HepG2 (cell line): ENCODE results near the gene TBC1D16. TPM values are rescaled to one million over a fixed set of nuclear protein-coding genes. Genes with fewer than 3 reads are reported as not detected.

Source experiments
- ARHGAP35 ChIP-seq: sonication (generic); formaldehyde crosslinking; IDR thresholded peaks from 2 replicates; pipeline ENCODE4 v1.9.0; 2022; ENCODE audit warnings: mild to moderate bottlenecking, inconsistent platforms, moderate library complexity, missing genetic modification reagents, borderline replicate concordance
- E2F2 ChIP-seq: sonication (generic); formaldehyde crosslinking; IDR thresholded peaks from 2 replicates; pipeline ENCODE4 v1.4.0; 2020; ENCODE audit warnings: missing genetic modification reagents, borderline replicate concordance
- ELF1 ChIP-seq: sonication (generic); formaldehyde crosslinking; IDR thresholded peaks from 2 replicates; pipeline ENCODE4 v1.4.0; 2020; ENCODE audit warnings: missing genetic modification reagents
- ELK4 ChIP-seq: sonication (generic); formaldehyde crosslinking; IDR thresholded peaks from 2 replicates; pipeline ENCODE4 v1.9.0; 2021; ENCODE audit warnings: missing genetic modification reagents, borderline replicate concordance
- ETS1 ChIP-seq: sonication (generic); formaldehyde crosslinking; IDR thresholded peaks from 2 replicates; pipeline ENCODE4 v1.4.0; 2020; ENCODE audit warnings: missing genetic modification reagents
- GATAD2A ChIP-seq: IDR thresholded peaks from 2 replicates; pipeline ENCODE4 v1.6.1; 2016
- HCFC1 ChIP-seq: fragments of 150-350 bp; IDR thresholded peaks from 2 replicates; pipeline ENCODE4 v1.6.1; 2014; ENCODE audit warnings: low read depth, low read length
- HDAC1 ChIP-seq: sonication (generic); formaldehyde crosslinking; IDR thresholded peaks from 2 replicates; pipeline ENCODE4 v1.5.1; 2020; ENCODE audit warnings: mild to moderate bottlenecking, missing genetic modification reagents
- JUNB ChIP-seq: sonication (generic); formaldehyde crosslinking; IDR thresholded peaks from 2 replicates; pipeline ENCODE4 v1.8.0; 2022; ENCODE audit warnings: missing genetic modification reagents, mild to moderate bottlenecking, borderline replicate concordance
- MAFF ChIP-seq: IDR thresholded peaks from 2 replicates; pipeline ENCODE4 v1.6.1; 2011; ENCODE audit warnings: low read depth, low read length, improper control_type of control experiment
- MATR3 ChIP-seq: sonication (generic); formaldehyde crosslinking; IDR thresholded peaks from 2 replicates; pipeline ENCODE4 v1.4.0; 2020; ENCODE audit warnings: missing genetic modification reagents
- PRPF4 ChIP-seq: fragments of 200-400 bp; formaldehyde crosslinking; IDR thresholded peaks from 2 replicates; pipeline ENCODE4 v1.6.1; 2016; ENCODE audit warnings: low read length, low read depth; ENCODE audit not compliant: poor library complexity, severe bottlenecking
- REXO4 ChIP-seq: sonication (generic); formaldehyde crosslinking; IDR thresholded peaks from 2 replicates; pipeline ENCODE4 v1.8.0; 2022; ENCODE audit warnings: missing genetic modification reagents, mild to moderate bottlenecking, borderline replicate concordance
- ZBTB2 ChIP-seq: sonication (generic); formaldehyde crosslinking; IDR thresholded peaks from 2 replicates; pipeline ENCODE4 v1.8.0; 2022; ENCODE audit warnings: low read depth, missing genetic modification reagents
- ZBTB25 ChIP-seq: IDR thresholded peaks from 2 replicates; pipeline ENCODE4 v1.6.1; 2018; ENCODE audit warnings: missing genetic modification reagents
- ZNF124 ChIP-seq: sonication (generic); formaldehyde crosslinking; IDR thresholded peaks from 2 replicates; pipeline ENCODE4 v1.4.0; 2020; ENCODE audit warnings: missing genetic modification reagents
- ZNF432 ChIP-seq: sonication (generic); formaldehyde crosslinking; IDR thresholded peaks from 2 replicates; pipeline ENCODE4 v1.5.0; 2020; ENCODE audit warnings: missing genetic modification reagents, mild to moderate bottlenecking, borderline replicate concordance
- ZNF564 ChIP-seq: sonication (generic); formaldehyde crosslinking; IDR thresholded peaks from 2 replicates; pipeline ENCODE4 v1.8.1; 2023; ENCODE audit warnings: mild to moderate bottlenecking, missing genetic modification reagents
- ZNF792 ChIP-seq: IDR thresholded peaks from 2 replicates; pipeline ENCODE4 v1.6.1; 2016
- polyA plus RNA-seq, 8 experiments: library from polyadenylated mRNA; depleted of rRNA in 3 of 8; stranded (reverse) in 7 of 8; unstranded in 1 of 8; fragments of >200 nt; fragmentation: Illumina TruSeq in 4 of 8; extraction: Trizol in 4 of 8; gene quantifications; 2 replicates each; pipeline versions ENCODE4 v1.2.1 to v1.2.3, GENCODE V29; 2011 to 2016; ENCODE audit warnings: low read depth in 4 of 8, missing spikeins in 1 of 8, mixed read lengths in 1 of 8; ENCODE audit not compliant: insufficient read depth in 1 of 8
- total RNA-seq, 5 experiments: library from RNA; depleted of rRNA; stranded (reverse); fragments of >200 nt; fragmentation: Illumina TruSeq; extraction: Trizol; gene quantifications; 2 replicates each; pipeline ENCODE4 v1.2.3, GENCODE V29; 2016; ENCODE audit warnings: low read depth in 1 of 5
- TF ChIP-seq, protein P1 (sequence below): sonication (generic); formaldehyde crosslinking; IDR thresholded peaks from 2 replicates; pipeline ENCODE4 v1.4.0; 2020; ENCODE audit warnings: mild to moderate bottlenecking, missing genetic modification reagents

TBC1D16 gene
- total and polyA plus RNA-seq, 2 of the 13 experiments (the other 11 are each of a cell fraction or from before 2014, with no cell fraction given): 14.9 to 24.9 TPM

- TF ChIP-seq ARHGAP35 (CRISPR knock-in tag) (no peak), E2F2 (CRISPR knock-in tag) (0 out of 2 replicates have a peak, but pooled peaks have one; percentile 62), ZBTB25 (CRISPR knock-in tag) (peak; percentile 62; the same call in 1 of the 2 replicates), ZNF792 (CRISPR knock-in tag) (peak; percentile 88; the same call in 1 of the 2 replicates), GATAD2A (peak; percentile 94), ZBTB2 (CRISPR knock-in tag) (no peak), ETS1 (CRISPR knock-in tag) (no peak), ZNF564 (CRISPR knock-in tag) (peak; percentile 78; the same call in 1 of the 2 replicates), PRPF4 (no peak), JUNB (CRISPR knock-in tag) (no peak), MAFF (no peak), MATR3 (CRISPR knock-in tag) (no peak), HCFC1 (no peak), ELK4 (CRISPR knock-in tag) (no peak), REXO4 (no peak), ZNF432 (no peak), HDAC1 (CRISPR knock-in tag) (peak; percentile 85), ELF1 (CRISPR knock-in tag) (peak; percentile 86), ZNF124 (CRISPR knock-in tag) (no peak)
- TF ChIP-seq, protein P1, sequence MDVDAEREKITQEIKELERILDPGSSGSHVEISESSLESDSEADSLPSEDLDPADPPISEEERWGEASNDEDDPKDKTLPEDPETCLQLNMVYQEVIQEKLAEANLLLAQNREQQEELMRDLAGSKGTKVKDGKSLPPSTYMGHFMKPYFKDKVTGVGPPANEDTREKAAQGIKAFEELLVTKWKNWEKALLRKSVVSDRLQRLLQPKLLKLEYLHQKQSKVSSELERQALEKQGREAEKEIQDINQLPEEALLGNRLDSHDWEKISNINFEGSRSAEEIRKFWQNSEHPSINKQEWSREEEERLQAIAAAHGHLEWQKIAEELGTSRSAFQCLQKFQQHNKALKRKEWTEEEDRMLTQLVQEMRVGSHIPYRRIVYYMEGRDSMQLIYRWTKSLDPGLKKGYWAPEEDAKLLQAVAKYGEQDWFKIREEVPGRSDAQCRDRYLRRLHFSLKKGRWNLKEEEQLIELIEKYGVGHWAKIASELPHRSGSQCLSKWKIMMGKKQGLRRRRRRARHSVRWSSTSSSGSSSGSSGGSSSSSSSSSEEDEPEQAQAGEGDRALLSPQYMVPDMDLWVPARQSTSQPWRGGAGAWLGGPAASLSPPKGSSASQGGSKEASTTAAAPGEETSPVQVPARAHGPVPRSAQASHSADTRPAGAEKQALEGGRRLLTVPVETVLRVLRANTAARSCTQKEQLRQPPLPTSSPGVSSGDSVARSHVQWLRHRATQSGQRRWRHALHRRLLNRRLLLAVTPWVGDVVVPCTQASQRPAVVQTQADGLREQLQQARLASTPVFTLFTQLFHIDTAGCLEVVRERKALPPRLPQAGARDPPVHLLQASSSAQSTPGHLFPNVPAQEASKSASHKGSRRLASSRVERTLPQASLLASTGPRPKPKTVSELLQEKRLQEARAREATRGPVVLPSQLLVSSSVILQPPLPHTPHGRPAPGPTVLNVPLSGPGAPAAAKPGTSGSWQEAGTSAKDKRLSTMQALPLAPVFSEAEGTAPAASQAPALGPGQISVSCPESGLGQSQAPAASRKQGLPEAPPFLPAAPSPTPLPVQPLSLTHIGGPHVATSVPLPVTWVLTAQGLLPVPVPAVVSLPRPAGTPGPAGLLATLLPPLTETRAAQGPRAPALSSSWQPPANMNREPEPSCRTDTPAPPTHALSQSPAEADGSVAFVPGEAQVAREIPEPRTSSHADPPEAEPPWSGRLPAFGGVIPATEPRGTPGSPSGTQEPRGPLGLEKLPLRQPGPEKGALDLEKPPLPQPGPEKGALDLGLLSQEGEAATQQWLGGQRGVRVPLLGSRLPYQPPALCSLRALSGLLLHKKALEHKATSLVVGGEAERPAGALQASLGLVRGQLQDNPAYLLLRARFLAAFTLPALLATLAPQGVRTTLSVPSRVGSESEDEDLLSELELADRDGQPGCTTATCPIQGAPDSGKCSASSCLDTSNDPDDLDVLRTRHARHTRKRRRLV: no peak
Measured at GRCh38 chr17:79905832-79906231, 129.8 kb downstream of the TBC1D16 start (continued).
